ENCODE measurements around the gene RALB.
A peak's percentile ranks its signal among the peaks of the same experiment; 100 is the strongest.
"Not testable (repeated sequence)": the region's sequence is repeated elsewhere in the genome, so short reads cannot be mapped to it uniquely, and the experiment has no call there.

The RALB gene

DNA sequence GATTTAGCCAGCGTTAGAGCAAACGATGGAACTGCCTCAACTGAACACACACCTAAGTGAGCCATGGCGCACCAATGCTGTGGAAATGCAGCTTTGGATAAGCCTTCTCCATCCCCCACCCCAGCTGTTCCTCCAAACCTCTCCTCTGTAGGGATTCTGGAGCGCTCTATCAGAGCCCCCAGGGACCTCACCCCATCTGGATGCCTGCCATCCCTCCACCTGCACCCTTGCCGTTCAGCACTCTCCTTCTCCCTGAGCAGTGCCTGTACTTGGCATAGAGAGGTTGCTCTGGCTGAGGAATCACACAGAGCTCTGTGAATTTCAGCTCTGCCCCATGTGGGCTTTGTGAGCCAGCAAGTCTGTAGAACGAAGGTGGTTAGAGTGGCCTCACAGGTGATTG is 50.5 kb downstream of the RALB start:
- H3K27ac ChIP-seq, result no peak overlapping the region
- H3K4me3 ChIP-seq, result no peak overlapping the region
- no peak for DNase-seq (ENCODE audit: low spot score)
- TF ChIP-seq, protein P1, sequence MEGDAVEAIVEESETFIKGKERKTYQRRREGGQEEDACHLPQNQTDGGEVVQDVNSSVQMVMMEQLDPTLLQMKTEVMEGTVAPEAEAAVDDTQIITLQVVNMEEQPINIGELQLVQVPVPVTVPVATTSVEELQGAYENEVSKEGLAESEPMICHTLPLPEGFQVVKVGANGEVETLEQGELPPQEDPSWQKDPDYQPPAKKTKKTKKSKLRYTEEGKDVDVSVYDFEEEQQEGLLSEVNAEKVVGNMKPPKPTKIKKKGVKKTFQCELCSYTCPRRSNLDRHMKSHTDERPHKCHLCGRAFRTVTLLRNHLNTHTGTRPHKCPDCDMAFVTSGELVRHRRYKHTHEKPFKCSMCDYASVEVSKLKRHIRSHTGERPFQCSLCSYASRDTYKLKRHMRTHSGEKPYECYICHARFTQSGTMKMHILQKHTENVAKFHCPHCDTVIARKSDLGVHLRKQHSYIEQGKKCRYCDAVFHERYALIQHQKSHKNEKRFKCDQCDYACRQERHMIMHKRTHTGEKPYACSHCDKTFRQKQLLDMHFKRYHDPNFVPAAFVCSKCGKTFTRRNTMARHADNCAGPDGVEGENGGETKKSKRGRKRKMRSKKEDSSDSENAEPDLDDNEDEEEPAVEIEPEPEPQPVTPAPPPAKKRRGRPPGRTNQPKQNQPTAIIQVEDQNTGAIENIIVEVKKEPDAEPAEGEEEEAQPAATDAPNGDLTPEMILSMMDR (IDR thresholded peaks at IDR 0.05), result no peak

DNA sequence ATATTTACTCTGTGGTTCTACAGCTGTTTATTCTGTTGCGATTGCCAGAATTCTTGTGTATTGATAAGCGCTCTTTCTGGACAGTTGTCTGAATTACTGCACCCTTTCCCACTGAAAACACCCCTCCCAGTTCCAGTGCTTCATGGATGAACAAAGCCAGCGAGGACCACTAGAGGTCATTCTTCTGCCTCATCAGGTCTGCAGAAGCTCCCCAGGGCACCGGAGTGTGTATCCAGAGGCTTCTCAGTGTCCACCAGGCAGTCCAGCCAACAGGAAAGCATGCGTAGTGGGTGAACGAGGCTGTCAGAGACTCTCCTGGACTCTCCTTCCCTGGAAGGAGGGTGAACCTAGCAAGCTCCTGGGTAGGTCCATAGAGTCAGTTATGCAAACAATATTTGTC is 52.6 kb downstream of the RALB start:
- Histone ChIP-seq H3K4me3 (no peak overlapping the region), H3K27ac (no peak overlapping the region)
- TF ChIP-seq, protein P1 (IDR thresholded peaks at IDR 0.05), result no peak
- DNase-seq (ENCODE audit: low spot score), result no peak

DNA sequence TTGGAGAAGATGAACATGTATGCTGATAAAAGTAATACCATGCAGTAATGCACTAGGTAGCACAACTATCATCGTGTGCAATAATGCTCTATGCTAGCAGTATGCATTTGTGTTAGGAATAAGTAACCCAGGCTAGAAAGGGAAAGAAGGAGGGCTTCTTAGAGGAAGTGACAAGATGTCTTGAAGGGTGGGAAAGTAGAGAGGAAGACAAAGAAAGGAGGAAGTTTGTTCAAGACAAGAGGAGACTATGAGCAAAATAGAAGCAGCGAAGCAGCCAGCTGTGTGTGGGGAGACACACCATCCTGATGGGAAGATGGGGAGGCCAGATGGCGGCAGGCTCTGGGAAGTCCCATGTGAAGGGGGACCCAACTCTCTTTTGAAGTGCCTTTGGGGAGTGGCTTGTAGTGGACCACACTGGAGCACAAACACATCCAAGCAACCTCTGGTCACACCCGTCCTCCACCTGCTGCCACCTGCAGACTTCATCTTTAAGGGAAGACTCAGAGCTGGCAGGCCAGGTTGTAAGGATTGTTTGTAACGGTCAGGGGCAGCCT is 53.4 kb downstream of the RALB start:
- TF ChIP-seq, protein P1 (IDR thresholded peaks at IDR 0.05), result no peak
- no peak overlapping the region for H3K27ac ChIP-seq
- no peak for DNase-seq (ENCODE audit: low spot score)
- no peak overlapping the region for H3K4me3 ChIP-seq

DNA sequence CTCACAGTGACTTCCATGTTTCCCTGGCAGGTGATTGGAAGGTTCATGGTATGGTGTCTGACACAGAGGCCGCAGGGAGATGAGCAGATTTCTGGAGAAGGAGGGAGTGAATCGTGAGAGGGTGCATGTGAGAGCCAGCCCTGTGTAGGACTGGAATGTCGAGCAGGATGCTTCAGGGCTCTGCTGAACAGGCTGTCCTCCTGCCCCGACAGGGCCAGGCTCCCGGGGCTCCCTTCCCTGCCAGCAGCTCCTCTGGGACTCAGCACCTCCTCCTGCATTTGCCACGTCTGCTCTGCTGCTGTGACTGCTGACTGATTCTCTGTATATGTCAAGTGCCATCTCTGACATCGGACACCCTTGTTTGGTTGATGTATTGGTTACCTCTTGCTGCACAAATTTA is 54.8 kb downstream of the RALB start:
- Histone ChIP-seq H3K27ac (no peak overlapping the region), H3K4me3 (no peak overlapping the region)
- DNase-seq (ENCODE audit: low spot score), result no peak
- TF ChIP-seq, protein P1 (IDR thresholded peaks at IDR 0.05), result no peak

DNA sequence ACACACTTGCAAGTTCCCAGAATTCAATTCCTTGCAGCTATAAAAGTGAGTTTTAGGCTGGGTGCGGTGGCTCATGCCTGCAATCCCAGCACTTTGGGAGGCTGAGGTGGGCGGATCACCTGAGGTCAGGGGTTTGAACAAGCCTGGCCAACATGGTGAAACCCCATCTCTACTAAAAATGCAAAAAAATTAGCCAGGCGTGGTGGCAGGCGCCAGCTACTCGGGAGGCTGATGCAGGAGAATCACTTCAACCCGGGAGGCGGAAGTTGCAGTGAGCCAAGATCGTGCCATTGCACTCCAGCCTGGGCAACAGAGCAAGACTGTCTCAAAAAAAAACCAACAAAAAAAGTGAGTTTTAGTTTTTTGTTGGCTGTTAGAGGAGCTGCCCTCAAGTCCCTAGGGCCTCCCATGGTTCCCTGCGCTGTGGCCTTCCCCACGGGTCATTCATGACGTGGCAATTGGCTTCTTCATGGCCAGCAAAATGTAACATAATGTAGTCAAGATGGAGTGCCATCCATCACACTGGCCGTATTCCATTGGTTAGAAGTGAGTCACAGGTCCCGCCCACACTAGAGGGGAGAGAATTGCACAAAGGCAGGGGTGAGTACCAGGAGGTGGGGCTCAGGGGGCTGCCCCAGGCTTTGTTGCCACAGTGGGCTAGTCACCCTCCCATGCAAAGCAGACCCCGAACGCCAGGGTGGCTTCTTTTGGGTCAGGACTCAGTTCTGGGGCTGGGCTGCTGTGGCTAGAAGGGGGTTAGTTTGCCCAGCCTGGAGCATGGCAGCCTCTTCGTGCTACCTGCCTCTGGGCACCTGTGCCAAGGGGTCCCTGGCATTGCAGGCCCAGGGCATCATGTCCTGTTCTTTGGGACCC is 55.6 kb downstream of the RALB start:
- peak; percentile 59 for DNase-seq (ENCODE audit: low spot score)
- no peak overlapping the region for H3K4me3 ChIP-seq
- no peak overlapping the region for H3K27ac ChIP-seq
- TF ChIP-seq, protein P1 (IDR thresholded peaks at IDR 0.05), result no peak

DNA sequence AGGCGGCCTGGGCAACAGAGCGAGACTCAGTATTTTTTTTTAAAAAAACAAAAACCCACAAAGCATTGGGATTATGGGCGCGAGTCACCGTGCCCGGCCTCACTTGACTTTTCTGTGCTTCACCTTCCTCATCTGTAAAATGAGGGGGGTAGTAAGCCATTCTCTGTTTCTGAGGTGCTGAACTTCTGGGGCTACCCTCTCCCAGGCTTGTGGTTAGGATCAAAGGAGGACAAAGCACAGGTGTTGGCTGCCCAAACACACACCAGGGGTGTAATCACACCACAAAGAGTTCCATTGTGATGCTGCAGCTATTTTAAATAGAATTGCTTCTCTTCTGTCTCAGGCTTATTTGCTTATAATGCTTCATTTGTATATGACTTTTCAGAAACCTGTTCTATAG is 57.5 kb downstream of the RALB start:
- TF ChIP-seq, protein P1 (IDR thresholded peaks at IDR 0.05), result no peak
- Histone ChIP-seq H3K27ac (no peak overlapping the region), H3K4me3 (no peak overlapping the region)
- no peak for DNase-seq (ENCODE audit: low spot score)

DNA sequence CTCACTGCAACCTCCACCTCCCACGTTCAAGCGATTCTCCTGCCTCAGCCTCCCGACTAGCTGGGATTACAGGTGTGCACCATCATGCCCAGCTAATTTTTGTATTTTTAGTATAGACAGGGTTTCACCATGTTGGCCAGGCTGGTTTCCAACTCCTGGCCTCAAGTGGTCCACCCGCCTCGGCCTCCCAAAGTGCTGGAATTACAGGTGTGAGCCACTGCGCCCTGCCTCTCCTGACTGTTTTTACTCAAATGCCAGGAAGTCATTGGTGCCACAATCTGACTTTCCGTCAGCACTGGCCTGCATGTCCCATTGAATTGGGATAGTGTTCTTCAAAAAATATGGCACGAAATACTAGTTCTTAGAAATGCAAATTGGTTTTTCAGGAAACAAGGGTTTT is 58.2 kb downstream of the RALB start:
- DNase-seq (ENCODE audit: low spot score); H3K27ac ChIP-seq; H3K4me3 ChIP-seq: not testable (repeated sequence)

Data from coronary artery (tissue), 2 donors.